Neural cell (in vitro differentiated cells): ENCODE data around the gene HOXB5.

Experiments used
- EZH2 ChIP-seq: fragments of 200-600, 300-800 bp; shearing (Covaris generic), sonication (generic); IDR thresholded peaks from 2 replicates; pipeline ENCODE4 v1.6.1; 2014; ENCODE audit warnings: antibody characterized with exemption, low read length, borderline replicate concordance, mild to moderate bottlenecking; ENCODE audit not compliant: insufficient read depth, poor library complexity, severe bottlenecking
- SMC3 ChIP-seq: fragments of 450-650 bp; conservative IDR thresholded peaks from 2 replicates; pipeline ENCODE4 v1.6.1; 2014; ENCODE audit warnings: antibody characterized with exemption, mild to moderate bottlenecking, moderate library complexity; ENCODE audit not compliant: poor library complexity
- TF ChIP-seq, protein P1 (sequence below): fragments of 450-650 bp; IDR thresholded peaks from 2 replicates; pipeline ENCODE4 v1.5.1; 2014; ENCODE audit warnings: antibody characterized with exemption, mild to moderate bottlenecking, moderate library complexity; ENCODE audit not compliant: poor library complexity, severe bottlenecking

- TF ChIP-seq, protein P1, sequence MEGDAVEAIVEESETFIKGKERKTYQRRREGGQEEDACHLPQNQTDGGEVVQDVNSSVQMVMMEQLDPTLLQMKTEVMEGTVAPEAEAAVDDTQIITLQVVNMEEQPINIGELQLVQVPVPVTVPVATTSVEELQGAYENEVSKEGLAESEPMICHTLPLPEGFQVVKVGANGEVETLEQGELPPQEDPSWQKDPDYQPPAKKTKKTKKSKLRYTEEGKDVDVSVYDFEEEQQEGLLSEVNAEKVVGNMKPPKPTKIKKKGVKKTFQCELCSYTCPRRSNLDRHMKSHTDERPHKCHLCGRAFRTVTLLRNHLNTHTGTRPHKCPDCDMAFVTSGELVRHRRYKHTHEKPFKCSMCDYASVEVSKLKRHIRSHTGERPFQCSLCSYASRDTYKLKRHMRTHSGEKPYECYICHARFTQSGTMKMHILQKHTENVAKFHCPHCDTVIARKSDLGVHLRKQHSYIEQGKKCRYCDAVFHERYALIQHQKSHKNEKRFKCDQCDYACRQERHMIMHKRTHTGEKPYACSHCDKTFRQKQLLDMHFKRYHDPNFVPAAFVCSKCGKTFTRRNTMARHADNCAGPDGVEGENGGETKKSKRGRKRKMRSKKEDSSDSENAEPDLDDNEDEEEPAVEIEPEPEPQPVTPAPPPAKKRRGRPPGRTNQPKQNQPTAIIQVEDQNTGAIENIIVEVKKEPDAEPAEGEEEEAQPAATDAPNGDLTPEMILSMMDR: peak; percentile 50
- peak; percentile 25 for TF ChIP-seq SMC3
- TF ChIP-seq EZH2: peak; percentile 50
These were observed 19.5 kb upstream of the HOXB5 start for GRCh38 chr17:48612854-48613691.
